Activated CD8-positive, alpha-beta memory T cell treated with anti-CD3 and anti-CD28 coated beads, Interleukin-2, amount 50 U/mL, for 1 hour (primary cell): ENCODE results near the gene CNBD2.
"Not testable (repeated sequence)": the region's sequence is repeated elsewhere in the genome, so short reads cannot be mapped to it uniquely, and the experiment has no call there.

Experiments used
- DNase-seq: peaks from one replicate; pipeline ENCODE4 v3.0.0-alpha.2; 2020; ENCODE audit errors: extremely low read depth

CNBD2 gene

DNA sequence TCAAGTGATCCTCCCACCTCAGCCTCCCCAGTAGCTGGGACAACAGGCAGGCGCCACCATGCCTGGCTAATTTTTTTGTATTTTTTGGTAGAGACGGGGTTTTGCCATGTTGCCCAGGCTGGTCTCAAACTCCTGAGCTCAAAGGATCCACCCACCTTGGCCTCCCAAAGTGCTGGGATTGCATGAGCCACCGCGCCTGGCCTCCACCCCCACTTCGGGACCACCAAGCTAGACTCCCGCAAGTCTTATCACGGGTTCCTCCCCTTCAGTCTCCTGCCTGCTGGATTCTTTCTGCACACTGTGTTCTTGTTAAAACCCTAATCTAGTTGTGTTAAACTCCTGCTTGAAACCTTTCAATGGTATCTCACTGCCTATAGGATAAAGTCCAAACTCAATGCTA lies 57.7 kb downstream of the CNBD2 start:
- DNase-seq: not testable (repeated sequence)

DNA sequence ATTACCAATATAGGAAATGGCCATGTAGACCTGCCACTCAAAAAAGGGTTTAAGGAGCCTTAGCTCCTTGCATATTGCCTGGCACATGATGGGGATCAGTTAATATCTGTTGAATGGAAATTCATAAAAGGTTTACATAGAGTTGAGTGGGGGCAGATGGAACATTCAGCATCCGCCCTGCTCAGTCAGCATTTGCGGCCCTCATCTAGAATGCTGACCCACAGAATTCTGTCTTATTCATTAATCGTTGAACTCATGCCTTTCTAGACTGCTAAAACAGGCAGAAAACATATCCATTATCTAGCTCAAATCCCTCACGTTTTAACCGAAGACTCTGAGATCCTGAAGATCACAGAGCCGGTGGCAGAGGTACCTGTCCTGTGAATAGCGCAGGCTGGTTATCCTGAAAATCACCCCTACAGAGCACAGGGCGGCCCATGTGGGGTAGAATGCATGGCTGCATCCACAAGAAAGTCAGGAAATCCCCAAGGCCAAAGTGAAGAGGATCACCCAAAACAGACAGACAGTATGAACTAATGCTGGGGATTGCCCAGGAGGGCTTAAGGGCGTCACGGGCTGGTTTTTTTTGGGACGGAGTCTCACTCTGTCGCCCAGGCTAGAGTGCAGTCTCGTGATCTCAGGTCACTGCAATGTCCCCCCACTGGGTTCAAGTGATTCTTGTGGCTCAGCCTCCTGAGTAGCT lies 59.9 kb downstream of the CNBD2 start:
- no peak for DNase-seq

DNA sequence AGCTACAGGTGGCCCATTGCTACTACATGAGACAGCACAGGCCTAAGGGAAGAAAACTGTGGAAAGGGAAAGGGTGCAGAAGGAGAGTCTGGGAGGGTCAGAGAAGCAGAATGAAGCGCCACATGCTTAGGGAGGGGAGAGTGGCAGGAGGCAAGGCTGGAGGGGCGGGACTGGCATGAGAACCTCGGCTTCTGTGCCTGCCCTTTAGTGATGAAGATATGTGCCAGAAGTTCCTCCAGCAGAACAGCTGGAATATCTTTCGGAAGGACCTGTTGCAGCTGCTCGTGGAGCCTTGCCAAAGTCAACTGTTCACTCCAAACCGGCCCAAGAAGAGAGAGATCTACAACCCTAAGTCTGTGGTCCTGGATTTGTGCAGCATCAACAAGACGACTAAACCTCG lies 61.8 kb downstream of the CNBD2 start:
- no peak for DNase-seq

DNA sequence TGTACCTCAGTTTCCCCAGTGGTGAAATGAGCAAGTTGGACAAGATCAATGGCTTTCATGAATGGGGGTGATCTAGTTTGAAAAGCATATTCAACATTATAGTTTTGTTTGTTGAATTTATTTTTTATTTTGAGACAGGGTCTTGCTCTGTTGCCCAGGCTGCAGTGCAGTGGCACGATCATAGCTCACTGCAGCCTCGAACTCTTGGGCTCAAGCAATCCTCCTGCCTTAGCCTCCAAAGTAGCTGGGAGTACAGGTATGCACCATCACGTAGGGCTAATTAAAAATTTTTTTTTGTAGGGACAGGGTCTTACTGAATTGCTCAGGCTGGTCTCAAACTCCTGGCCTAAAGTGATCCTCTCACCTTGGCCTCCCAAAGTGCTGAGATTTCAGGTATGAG lies 63.4 kb downstream of the CNBD2 start:
- no peak for DNase-seq

DNA sequence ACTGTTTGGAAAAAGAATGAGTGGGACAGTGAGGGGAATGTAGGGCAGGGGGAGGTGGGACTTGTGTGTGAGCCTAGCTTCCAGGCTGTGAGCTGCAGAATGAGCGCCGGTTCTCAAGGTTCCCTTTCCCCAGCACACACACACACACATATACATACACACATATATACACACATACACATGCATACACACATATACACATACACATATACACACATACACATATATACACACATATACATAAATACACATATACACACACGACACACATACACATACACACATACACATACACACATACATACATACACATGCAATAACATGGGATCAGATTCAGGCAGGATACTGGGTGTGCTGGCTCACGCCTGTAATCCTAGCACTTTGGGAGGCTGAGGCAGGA lies 66.5 kb downstream of the CNBD2 start:
- DNase-seq: no peak

DNA sequence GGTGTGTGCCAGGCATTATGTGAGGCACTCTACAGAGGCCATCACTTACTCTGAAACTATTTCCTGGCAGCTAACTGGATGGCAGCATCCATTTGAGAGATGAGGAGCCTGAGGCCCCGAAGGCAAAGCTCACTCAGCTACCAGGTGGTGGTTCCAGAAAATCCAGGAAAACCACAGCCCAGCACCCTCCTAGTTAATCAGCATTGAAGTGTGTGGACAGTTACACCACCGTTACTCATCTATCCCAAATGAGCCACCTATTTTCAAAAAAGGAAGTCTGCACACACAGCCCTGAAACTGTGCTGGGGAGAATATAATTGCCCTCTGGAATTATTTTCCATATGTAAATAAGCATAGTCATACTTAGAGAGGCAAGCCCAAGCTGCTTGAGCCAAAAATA lies 67.4 kb downstream of the CNBD2 start:
- DNase-seq: no peak

DNA sequence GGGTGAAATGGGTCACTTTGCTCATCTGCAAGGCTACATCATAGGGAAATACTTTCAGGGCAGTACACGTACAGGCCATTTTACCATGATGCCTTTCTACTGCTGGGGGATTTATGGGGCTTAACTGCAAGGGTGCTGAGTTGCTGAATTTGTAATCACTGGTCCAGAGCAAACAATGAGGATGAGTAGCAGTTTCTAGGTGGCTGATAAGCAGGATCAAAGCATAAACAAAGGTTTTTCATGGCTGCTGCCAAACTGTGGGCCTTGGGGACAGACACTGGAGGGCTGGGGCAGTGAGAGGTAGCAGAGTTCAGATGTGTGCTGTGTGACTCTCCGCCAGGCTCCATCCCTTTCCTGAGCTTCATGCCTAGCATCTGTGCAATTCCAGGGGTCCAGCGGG lies 68.3 kb downstream of the CNBD2 start:
- no peak for DNase-seq

DNA sequence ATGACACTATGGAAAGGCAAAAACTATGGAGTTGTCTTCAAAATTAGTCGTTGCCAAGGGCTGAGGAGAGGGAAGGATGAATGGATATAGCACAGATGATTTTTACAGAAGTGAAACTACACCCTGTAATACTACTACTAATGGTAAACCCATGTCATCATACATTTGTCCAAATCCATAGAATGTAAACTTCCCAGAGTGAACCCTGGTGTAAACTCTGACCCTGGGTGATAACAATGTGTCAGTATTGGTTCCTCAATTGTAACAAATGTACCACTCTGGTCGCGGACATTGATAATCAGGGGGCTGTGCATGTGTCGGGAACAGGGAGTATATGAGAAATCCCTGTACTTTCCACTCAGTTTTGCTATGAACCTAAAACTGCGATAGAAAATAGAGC lies 72.2 kb downstream of the CNBD2 start:
- DNase-seq: no peak

DNA sequence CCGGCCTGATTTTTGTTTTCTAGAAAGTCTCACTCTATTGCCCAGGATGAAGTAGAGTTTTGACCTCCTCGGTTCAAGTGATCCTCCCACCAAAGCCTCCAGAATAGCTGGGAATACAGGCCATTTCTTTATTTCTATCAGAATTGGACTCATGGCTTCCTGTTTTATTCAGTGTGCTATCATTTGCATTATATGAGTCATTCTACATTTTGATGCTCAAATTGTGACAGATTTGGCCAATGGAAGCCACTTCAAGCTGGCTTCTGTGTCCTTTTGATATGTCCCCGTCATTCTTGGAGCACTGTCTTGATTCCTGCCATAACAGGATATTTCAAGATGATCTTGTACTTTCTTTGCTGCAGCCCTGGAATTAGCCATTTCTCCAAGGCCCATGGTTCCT lies 75.1 kb downstream of the CNBD2 start:
- DNase-seq: no peak

DNA sequence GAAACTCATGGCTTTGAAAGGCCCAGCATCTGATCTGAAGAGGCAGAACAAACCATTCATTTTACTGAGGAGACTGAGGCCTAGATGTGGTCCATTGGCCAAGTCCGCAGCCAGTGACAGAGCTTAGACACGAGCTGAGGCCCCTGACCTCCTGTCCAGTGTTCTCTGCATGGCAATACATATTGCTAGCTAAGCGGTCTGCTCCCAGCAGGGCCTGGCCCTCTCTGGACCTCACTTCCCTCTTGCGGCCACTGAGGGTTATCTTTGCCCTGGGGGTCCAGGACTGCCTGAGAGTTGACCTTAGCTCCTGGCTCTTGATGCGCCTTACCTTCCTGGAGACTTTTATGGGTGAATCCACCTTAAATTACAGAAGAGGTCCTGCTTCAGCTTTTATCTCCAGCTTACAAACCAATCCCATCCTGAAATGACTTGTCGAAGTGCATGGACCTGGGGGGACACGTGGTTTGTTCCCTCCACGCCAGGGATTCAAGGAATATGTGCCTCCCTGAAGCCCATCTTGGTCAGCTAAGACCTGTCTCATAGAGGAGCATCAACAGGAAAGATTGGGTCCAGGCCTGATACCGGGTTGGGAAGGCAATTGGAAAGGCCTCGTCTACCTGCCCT lies 75.6 kb downstream of the CNBD2 start:
- no peak for DNase-seq

DNA sequence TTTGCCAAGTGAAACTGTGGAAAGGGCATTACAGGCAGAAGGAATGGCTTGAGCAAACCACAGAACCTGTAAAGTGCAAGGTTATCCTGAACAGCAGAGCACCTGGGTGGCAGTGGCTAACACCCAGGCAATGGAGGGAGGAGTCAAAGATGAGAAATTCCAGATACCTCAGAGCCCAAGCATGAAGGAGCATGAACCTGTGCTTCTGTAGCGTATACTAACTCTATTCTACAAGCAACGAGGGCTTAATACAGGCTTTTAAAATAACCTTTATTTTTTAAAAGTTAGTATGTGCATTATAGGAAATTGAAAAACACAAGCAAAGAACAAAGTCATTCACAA lies 77.0 kb downstream of the CNBD2 start:
- DNase-seq: no peak

DNA sequence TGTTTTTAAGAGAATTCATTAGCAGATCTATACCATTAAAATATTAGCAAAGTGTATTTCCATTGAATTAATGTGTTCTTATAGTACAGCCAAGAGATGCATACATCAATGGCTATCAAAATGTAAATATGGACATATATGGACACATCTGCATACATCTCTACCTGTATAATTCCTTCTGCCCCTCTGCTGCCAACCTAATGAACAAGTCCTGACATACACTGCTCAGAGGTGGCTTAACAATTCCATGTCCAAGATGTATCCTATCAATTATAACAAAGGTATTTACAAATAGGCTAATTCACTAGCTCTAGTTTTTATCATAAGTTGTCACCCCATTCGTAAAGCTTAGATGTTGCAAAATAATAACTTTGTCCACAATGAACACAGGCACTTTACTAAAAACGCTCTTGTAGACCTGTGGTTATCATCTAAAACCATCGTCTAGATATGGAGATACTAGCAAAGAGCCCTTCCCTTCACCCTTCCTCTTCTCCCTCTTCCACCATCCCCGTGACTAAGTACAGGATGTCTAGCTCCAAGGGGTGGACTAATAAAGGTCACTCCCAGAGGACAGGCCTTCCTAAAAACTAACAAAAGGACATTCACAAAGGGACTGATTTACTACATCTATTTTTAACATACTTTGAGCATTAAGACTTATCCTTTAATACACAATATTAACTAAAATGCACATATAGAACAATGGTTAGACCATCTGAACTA lies 77.8 kb downstream of the CNBD2 start:
- not testable (repeated sequence) for DNase-seq

DNA sequence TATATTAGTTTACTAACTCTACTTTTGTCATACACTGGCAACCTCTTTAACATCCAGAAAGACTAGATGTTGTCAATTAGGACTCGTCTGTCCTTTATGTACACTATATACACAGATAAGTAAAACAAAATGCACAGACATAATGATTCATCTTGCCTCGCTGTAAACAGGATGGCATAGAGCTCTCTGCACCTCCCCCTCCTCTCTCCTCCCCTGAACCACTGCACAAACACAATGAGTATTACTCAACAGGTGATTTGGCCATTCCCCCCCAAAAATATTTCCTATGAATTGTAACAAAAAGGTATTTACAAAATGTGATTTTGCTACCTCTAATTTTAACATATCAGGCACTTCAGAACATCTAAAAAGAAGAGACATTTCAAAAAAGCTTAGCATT lies 81.0 kb downstream of the CNBD2 start:
- not testable (repeated sequence) for DNase-seq

DNA sequence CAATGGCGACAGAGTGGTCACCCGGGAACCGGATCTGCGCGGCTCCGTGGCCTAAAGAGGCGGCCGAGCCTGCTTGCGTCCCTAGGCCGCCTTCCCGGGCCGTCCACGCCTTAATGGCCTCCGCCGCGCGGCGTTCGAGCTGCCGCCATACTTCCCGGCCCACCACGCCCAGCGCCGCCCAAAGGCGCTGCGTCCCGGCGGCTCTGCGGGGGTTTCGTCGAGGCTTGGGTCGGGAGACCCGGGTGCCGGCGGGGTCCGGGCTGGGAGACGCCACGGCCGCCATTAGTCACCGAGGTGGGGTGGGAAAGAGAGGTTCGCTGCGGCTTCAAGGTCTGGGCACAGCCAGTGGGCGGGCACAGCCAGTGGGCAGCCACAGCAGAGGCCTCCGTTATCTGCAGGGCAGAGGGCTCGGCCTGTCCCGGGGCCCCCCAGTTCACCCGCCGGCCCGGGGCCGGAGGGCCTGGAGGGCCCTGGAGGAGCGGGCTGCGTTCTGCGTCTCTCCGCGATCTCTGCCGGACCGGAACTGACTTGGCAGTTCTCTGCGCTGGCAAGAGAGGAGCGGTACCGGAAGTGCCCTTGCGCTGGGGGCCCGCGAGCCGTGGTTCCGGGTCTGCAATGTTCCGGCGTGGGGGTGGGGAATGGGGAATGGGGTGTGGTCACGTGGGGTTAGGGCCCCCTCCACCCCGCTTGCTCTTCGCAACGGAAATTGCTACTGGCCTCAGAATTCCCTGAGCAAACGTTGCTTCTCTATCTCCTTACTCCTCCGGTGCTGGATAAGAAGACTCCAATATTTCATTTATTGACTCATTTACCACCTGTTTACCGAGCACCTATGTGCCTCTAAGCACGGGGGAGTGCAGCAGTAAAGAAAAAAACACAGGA lies 82.3 kb downstream of the CNBD2 start:
- peak; percentile 67 for DNase-seq

DNA sequence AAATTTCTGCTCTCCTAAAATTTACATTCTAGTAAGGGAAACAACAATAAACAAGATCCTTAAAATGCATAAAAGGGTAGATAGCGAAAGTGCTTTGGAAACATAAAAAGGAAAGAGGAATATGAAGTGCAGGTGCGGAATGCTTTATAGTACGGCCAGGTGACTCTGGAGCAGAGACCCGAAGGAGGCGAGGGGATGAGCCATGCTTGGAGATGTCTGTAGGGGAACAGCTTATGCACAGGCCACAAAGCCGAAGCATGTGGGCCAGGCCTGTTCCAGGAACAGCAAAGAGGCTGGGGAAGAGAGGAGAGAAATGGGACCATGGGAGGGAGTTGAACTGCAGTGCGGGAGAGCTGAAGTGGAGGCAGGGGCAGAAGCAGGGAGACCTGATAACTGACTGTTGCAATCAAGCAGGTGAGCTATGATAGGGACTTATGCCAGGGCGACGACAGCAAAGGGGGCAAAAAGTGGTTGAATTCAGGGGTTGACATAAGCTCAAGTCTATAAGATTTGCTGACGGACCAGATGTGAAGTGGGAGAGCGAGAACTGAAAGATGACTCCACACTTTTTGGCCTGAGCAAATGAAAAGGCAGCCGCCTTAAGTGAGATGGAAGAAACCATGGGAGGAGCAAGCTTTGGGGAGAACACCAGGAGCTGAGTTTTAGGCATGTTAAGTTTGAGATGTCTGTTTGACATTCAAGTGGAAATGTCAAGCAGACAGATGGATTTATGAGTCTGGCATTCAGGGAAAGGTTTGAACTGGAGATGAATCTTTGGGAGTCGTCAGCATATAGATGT lies 83.1 kb downstream of the CNBD2 start:
- DNase-seq: no peak

DNA sequence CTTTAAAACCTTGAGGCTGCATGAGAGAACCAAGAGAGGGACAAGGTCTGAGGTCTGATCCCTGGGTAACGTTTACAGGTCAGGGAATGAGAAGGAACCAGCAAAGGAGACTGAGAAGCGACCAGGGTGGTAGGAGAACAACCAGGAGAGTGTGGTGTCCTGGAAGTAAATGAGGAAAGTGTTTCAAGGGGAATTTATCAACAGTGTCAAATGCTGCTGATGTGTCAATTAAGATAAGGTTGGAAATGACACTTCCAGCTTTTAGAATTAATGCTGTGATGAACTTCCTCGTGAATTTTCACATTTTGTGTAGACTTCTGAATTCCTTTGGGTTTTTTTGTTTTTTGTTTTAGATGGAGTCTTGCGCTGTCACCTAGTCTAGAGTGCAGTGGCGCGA lies 83.7 kb downstream of the CNBD2 start:
- DNase-seq: no peak

DNA sequence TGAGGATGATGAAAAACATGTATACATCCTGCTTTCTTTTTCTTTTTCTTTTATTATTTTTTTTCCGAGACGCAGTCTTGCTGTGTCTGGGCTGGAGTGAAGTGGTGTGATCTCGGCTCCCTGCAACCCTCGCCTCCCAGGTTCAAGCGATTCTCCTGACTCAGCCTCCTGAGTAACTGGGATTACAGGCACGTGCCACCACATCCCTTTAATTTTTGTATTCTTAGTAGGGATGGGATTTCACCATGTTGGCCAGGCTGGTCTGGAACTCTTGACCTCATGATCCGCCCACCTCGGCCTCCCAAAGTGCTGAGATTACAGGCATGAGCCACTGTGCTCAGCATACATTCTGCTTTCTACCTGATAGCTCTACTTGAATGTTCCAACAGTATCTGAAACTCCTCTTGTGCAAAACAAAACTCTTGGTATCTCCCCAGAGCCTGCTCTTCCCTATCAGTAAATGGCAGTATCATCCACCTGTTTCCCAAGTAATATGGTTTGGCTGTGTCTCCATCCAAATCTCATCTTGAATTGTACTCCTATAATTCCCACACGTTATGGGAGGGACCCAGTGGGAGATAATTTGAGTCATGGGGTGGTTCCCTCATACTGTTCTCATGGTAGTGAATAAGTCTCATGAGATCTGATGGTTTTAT lies 85.6 kb downstream of the CNBD2 start:
- DNase-seq: not testable (repeated sequence)

DNA sequence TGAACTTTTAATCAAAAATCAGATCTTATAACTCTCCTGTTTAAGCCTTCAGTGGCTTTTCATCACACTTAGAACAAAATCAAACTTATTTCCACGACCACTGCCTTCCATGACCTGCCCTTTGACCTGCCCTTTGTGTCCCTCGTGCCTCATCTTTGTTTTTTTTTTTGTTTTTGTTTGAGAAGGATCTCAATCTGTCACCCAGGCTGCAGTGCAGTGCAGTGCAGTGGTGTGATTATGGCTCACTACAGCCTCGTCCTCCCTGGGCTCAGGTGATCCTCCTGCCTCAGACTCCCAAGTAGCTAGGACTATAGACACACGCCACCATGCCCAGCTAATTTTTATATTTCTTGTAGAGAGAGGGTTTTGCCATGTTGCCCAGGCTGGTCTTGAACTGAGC lies 86.8 kb downstream of the CNBD2 start:
- DNase-seq: no peak

DNA sequence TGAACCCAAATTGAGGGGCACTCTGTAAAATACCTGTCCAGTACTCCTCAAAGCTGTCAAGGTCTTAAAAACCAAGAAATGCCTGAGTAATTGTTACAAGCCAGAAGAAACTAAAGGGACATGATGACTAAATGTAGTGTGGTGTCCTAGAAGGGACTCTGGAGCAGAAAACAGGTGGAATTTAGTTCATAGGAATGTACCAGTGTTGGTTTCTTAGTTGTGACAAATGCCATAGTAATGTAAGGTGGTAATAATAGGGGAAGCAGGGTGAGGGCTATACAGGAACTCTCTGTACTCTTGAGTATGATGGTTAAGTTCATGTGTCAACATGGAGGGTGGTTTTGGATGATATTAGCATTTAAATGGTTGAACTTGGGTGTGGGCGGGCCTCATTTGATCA lies 92.3 kb downstream of the CNBD2 start:
- DNase-seq: no peak

DNA sequence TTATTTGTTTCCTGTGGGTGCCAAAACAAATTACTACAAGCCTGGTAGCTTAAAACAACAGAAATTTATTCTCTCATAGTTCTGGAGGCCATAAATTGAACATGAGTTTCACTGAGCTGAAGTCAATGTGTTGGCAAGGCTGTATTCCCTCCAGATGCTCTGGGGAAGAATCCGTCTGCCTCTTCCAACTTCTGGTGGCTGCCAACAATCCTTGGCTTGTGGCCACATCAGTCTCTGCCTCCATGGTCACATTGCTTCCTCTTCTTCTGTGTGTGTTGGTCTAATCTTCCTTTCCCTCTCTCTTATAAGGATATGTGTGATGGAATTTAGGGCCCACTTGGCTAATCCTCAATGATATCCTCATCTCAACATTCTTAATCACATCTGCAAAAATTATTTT lies 93.4 kb downstream of the CNBD2 start:
- DNase-seq: no peak

DNA sequence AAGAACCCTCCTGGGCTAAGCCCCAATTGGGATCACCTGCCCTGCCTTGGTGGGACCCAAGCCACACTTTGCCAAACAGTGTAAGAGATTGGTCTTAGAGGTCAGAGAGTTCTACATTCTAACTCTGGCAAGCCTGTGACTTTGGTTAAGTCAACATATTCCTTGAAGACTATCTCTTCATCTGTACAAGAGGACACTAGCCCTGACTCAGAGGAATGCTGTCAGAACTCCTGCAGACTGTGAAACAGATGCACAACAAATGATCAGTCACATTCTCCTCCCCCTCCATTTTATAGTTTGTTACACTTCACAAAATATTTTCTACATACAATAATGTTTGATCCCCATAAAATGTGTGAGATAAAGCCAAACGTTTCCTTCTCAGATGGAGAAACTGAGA lies 94.4 kb downstream of the CNBD2 start:
- DNase-seq: no peak
